ENCODE results near the gene EHD1. TPM values are rescaled to one million over a fixed set of nuclear protein-coding genes. Genes with fewer than 3 reads are reported as not detected.
A peak's percentile ranks its signal among the peaks of the same experiment; 100 is the strongest.

EHD1 gene
- total and polyA plus RNA-seq, 2 of the 4 experiments (the other 2 are of a cell fraction) = 107 to 209 TPM

DNA sequence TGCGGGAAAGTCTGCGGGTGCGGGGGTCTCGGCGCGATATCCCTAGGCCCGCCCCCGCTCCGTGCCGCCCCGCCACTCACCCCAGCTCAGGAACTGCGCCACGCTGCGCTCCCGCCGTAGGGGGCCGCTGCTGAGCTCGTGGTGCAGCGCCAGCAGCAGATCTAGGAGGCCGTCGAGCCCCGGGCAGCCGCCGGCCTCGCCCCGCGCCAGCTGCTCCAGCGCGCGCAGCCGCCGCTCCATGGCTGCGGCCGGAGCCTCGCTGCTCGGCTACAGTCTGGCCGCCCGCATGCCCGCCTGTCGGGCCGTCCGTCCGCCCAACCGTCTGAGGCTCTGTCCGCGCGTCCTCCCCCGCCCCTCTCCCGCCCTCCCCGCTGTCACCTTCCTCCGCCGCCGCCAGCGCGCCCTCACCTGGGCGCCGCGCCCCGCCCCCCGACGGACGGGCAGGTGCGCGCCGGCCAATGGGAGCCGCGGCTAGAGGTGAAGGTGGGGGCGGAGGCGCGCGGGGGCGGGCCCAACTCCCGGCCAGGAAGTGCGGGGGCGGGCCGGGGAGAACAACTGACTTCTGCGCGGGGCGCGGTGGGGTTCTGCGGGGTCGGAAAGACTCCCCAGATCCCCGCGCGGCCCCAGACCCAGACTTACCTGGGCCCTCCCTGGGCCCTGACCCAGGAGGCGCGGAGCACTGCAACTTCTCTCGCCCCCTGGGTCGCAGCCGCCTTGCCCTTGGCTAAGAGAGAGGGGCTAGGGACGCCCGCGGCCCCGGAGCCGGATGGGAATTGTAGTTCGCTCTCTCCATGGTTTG, 33.9 kb downstream of the EHD1 start, which contains the start of gene CDC42BPG:
Gene CDC42BPG, minus strand, starts transcription at position 324 of the 799 bp plus-strand sequence. Its CDS starts 84 bp downstream, at position 240.
- peak; percentile 73 for ATAC-seq (ENCODE audit: low read depth)
- Histone ChIP-seq H2BK15ac (ENCODE audit: low read depth, low read length) (no peak within 1 kb of the TSS), H2BK120ac (ENCODE audit: low read depth, low read length) (no peak within 1 kb of the TSS; the same call in 1 of the 2 replicates), H3K4me3 (ENCODE audit: insufficient read depth, low read depth, low read length) (peak within 1 kb of the TSS; percentile 28; the same call in 1 of the 2 replicates), H2AK5ac (ENCODE audit: low read depth, low read length) (peak within 1 kb of the TSS; percentile 43; the same call in 1 of the 2 replicates), H3K4ac (ENCODE audit: low read depth, low read length) (no peak within 1 kb of the TSS), H3K14ac (replicated peaks; ENCODE audit: low read depth, low read length) (no peak within 1 kb of the TSS), H2BK5ac (ENCODE audit: low read depth, low read length, poor library complexity, severe bottlenecking) (no peak within 1 kb of the TSS), H2AK9ac (replicated peaks; ENCODE audit: low read depth, low read length, poor library complexity) (peak within 1 kb of the TSS; percentile 68), H4K8ac (ENCODE audit: low read depth in 2 of 2, low read length in 2 of 2) (peak within 1 kb of the TSS in 1 of 2 experiments; percentile 42; a peak in 1 of 4 replicates), H3K4me1 (ENCODE audit: control insufficient read depth, insufficient read depth, low read length) (peaks cover 10% of the 10 kb centered on the region), H3K23ac (ENCODE audit: low read depth, low read length) (no peak within 1 kb of the TSS), H3K27me3 (ENCODE audit: control insufficient read depth, insufficient read depth, low read length) (no peaks in the 10 kb centered on the region), H4K20me1 (ENCODE audit: insufficient read depth, low read length) (no peaks in the 10 kb centered on the region), H3K9me3 (ENCODE audit: control insufficient read depth, insufficient read depth, low read length) (no peaks in the 10 kb centered on the region), H4K91ac (ENCODE audit: insufficient read depth, low read depth, low read length) (no peak within 1 kb of the TSS), H3K18ac (ENCODE audit: low read depth, low read length) (no peak within 1 kb of the TSS), H4K5ac (ENCODE audit: low read depth, low read length) (no peak within 1 kb of the TSS), H3K9ac (ENCODE audit: low read depth, low read length) (no peak within 1 kb of the TSS), H3K9me1 (ENCODE audit: insufficient read depth, low read length) (no peaks in the 10 kb centered on the region), H2BK20ac (ENCODE audit: low read depth, low read length) (no peak within 1 kb of the TSS), H3K56ac (ENCODE audit: extremely low read depth, insufficient read depth, low read length) (no peak within 1 kb of the TSS), H3K27ac (ENCODE audit: insufficient read depth, low read length) (no peak within 1 kb of the TSS), H2AFZ (replicated peaks; ENCODE audit: low read length, poor library complexity) (peak within 1 kb of the TSS; percentile 87), H3K79me1 (ENCODE audit: low read depth in 1 of 2, low read length in 2 of 2) (peaks cover 0 to 10% of the 10 kb centered on the region in 2 experiments; a peak in 2 of 4 replicates), H3K36me3 (ENCODE audit: control insufficient read depth, insufficient read depth, low read length) (no peaks in the 10 kb centered on the region), H3K4me2 (ENCODE audit: low read depth, low read length) (no peak within 1 kb of the TSS)
- CTCF ChIA-PET = interaction anchor here (0.6 to 1.1 kb wide), 6 partner anchors 10 to 291 kb away, joined by 3 to 6 read pairs (median 3); no protein-coding TSS in a partner anchor
- intact Hi-C loops (cut with micrococcal nuclease) = loop anchor here (5.0 kb wide), 1 partner anchor 153 kb away; the partner anchor contains the start of gene BATF2
- peak; percentile 42; the same call in 1 of the 2 replicates for TF ChIP-seq SMC3 (IDR thresholded peaks at IDR 0.05; ENCODE audit: low read depth, low read length)
- no peak for TF ChIP-seq RFX5 (IDR thresholded peaks at IDR 0.05; ENCODE audit: low read depth, low read length)
- TF ChIP-seq, protein P1, sequence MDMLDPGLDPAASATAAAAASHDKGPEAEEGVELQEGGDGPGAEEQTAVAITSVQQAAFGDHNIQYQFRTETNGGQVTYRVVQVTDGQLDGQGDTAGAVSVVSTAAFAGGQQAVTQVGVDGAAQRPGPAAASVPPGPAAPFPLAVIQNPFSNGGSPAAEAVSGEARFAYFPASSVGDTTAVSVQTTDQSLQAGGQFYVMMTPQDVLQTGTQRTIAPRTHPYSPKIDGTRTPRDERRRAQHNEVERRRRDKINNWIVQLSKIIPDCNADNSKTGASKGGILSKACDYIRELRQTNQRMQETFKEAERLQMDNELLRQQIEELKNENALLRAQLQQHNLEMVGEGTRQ (IDR thresholded peaks at IDR 0.05; ENCODE audit: low read depth, low read length) = 0 out of 2 replicates have a peak, but pooled peaks have one; percentile 14
- peak; percentile 52; the same call in 1 of the 2 replicates for TF ChIP-seq MAZ (IDR thresholded peaks at IDR 0.05; ENCODE audit: borderline replicate concordance, low read depth, low read length)
- TF ChIP-seq, protein P2, sequence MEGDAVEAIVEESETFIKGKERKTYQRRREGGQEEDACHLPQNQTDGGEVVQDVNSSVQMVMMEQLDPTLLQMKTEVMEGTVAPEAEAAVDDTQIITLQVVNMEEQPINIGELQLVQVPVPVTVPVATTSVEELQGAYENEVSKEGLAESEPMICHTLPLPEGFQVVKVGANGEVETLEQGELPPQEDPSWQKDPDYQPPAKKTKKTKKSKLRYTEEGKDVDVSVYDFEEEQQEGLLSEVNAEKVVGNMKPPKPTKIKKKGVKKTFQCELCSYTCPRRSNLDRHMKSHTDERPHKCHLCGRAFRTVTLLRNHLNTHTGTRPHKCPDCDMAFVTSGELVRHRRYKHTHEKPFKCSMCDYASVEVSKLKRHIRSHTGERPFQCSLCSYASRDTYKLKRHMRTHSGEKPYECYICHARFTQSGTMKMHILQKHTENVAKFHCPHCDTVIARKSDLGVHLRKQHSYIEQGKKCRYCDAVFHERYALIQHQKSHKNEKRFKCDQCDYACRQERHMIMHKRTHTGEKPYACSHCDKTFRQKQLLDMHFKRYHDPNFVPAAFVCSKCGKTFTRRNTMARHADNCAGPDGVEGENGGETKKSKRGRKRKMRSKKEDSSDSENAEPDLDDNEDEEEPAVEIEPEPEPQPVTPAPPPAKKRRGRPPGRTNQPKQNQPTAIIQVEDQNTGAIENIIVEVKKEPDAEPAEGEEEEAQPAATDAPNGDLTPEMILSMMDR (conservative IDR thresholded peaks at IDR 0.05; ENCODE audit: low read depth, low read length) = peak; percentile 72
- TF ChIP-seq RCOR1 (IDR thresholded peaks at IDR 0.05; ENCODE audit: insufficient replicate concordance, low read length) = no peak
- TF ChIP-seq RAD21 (IDR thresholded peaks at IDR 0.05; ENCODE audit: low read length) = peak; percentile 52
- TF ChIP-seq FOS (IDR thresholded peaks at IDR 0.05; ENCODE audit: low read depth, low read length) = no peak
- TF ChIP-seq, protein P3, sequence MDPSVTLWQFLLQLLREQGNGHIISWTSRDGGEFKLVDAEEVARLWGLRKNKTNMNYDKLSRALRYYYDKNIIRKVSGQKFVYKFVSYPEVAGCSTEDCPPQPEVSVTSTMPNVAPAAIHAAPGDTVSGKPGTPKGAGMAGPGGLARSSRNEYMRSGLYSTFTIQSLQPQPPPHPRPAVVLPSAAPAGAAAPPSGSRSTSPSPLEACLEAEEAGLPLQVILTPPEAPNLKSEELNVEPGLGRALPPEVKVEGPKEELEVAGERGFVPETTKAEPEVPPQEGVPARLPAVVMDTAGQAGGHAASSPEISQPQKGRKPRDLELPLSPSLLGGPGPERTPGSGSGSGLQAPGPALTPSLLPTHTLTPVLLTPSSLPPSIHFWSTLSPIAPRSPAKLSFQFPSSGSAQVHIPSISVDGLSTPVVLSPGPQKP (IDR thresholded peaks at IDR 0.05; ENCODE audit: borderline replicate concordance, low read depth, low read length) = no peak
- POLR2A ChIA-PET (ENCODE audit: unreplicated experiment) = no interaction called here
- in situ Hi-C loops (cut with MboI; ENCODE audit: low sequenced_read_pairs) = loop anchor here (5.0 to 10.0 kb wide), 2 partner anchors 48 to 160 kb away; no protein-coding TSS in a partner anchor
- no TSS peak for BruUV-seq (replicated peaks)
- dilution Hi-C loops (cut with HindIII; ENCODE audit: low sequenced_read_pairs, unreplicated experiment) = no loop called here
- peak; percentile 46 for DNase-seq
- WGBS, 2 experiments (ENCODE audit: extremely low coverage in 2 of 2, insufficient read length in 1 of 2) = 2% methylated on average over 41 of the region's 96 CpGs; no CpG with 5 or more reads in 1 of the 2 experiments

Measured in IMR-90 (cell line).